Subcutaneous adipose tissue (tissue), 4 donors: Measurements from ENCODE around the gene SEMA7A. TPM values are rescaled to one million over a fixed set of nuclear protein-coding genes. Genes with fewer than 3 reads are reported as not detected.

Experiments
- total RNA-seq, 4 donors: library from RNA; depleted of rRNA; stranded (reverse); fragments of >200 nt; gene quantifications; one replicate each; pipeline ENCODE4 v1.1.0, GENCODE V29; 2016
- TF ChIP-seq, protein P1 (sequence below): fragments of 450-650 bp; IDR thresholded peaks from one replicate; pipeline ENCODE4 v1.5.1; 2016; ENCODE audit warnings: low read depth, mild to moderate bottlenecking, control low read depth, antibody characterized with exemption, moderate library complexity

SEMA7A gene
- total RNA-seq, 4 donors from 2014 or later: 0.38 to 2.4 (median 0.74) TPM

DNA sequence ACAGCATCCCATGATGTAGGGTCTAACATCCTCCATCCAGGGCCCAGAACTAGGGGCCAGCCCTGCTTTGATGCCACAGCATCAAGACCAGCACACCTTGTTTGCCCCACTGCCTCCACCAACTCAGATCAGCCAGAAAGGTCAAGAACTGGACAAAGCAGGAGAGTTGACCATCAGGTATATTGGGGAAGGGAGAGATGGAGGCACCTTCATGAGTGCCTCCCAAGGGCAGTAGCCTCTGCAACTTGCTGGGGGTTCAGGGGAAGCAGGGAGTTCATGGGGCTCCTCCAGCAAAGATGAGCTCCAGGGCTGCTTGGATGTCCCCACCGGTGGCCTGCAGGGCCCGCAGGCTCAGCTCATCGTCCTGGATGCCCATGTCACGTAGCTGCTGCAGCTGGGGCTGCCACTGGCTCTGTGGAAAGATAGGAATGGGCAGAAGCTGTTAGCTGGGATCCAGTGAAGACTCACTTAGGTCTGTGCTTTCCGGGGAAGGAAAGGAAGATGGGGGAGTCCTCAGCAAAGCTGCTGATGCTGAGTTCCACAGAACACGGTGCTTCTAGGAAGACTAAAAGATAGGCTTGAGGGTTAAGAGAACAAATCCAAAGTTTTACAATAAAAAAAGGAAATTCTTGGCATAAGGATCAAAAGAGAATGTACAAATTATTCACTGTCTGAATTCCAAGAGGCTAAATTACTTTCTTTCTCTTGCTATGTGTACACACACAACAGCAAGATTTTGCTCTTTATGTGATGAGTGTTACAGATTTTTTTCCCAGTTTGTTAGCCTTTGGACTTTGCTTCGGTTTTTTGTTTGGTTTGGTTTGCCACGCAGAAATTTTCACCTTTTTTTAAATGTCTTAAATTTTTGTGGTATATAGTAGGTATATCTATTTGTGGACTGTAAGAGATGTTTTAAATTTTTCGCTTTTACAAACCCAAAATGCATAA lies 12.3 kb upstream of the SEMA7A start:
- TF ChIP-seq, protein P1, sequence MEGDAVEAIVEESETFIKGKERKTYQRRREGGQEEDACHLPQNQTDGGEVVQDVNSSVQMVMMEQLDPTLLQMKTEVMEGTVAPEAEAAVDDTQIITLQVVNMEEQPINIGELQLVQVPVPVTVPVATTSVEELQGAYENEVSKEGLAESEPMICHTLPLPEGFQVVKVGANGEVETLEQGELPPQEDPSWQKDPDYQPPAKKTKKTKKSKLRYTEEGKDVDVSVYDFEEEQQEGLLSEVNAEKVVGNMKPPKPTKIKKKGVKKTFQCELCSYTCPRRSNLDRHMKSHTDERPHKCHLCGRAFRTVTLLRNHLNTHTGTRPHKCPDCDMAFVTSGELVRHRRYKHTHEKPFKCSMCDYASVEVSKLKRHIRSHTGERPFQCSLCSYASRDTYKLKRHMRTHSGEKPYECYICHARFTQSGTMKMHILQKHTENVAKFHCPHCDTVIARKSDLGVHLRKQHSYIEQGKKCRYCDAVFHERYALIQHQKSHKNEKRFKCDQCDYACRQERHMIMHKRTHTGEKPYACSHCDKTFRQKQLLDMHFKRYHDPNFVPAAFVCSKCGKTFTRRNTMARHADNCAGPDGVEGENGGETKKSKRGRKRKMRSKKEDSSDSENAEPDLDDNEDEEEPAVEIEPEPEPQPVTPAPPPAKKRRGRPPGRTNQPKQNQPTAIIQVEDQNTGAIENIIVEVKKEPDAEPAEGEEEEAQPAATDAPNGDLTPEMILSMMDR: no peak

GRCh38 chr15:74444106-74445062 lies 10.6 kb upstream of the SEMA7A start:
- TF ChIP-seq, protein P1: no peak

- TF ChIP-seq, protein P1: no peak
Measured at GRCh38 chr15:74443100-74443909, 9.5 kb upstream of the SEMA7A start.

- TF ChIP-seq, protein P1: no peak
Measured at GRCh38 chr15:74442604-74443003, 8.8 kb upstream of the SEMA7A start.

DNA sequence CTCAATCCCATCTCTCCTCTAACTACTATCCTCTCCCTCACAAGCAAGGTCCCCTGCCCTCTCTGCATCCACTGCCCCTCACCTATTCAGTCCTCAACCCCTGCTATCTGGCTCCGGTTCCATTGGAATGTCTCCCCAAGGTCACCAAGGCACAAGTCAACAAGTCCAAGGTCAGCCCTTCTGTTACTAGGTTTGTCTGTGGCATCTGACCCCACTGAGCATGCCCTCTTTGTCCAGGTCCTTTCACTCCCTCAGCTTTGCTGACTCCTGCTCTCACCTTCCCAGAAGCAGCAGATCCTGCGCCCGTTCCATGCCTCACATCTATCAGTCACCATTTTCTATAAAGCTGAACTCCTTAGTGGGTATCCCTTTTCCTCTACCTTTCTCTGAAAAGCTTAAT lies 8.3 kb upstream of the SEMA7A start:
- TF ChIP-seq, protein P1: no peak

- TF ChIP-seq, protein P1: no peak
Measured at GRCh38 chr15:74441248-74441941, 7.6 kb upstream of the SEMA7A start.
